Gastroesophageal sphincter (tissue), 3 donors: ENCODE measurements around the gene RAX2.

Source experiments
- CTCF ChIP-seq, 4 experiments: fragments of 200-600 bp in 2 of 4; fragments of 450-650 bp in 2 of 4; sonication (generic) in 1 of 4; IDR thresholded peaks; one replicate each; pipeline ENCODE4 v1.5.1; 2017 to 2019; ENCODE audit warnings: antibody characterized with exemption in 4 of 4, mild to moderate bottlenecking in 2 of 4, moderate library complexity in 2 of 4
- EP300 ChIP-seq: sonication (generic); formaldehyde crosslinking; IDR thresholded peaks from one replicate; pipeline ENCODE4 v1.6.1; 2017; ENCODE audit warnings: antibody characterized with exemption, mild to moderate bottlenecking
- POLR2A ChIP-seq, 2 donors: fragments of 450-650 bp; IDR thresholded peaks; one replicate each; pipeline ENCODE4 v1.6.1; 2017; ENCODE audit warnings: antibody characterized with exemption in 2 of 2, mild to moderate bottlenecking in 2 of 2, moderate library complexity in 1 of 2
- POLR2AphosphoS5 ChIP-seq: sonication (generic); formaldehyde crosslinking; IDR thresholded peaks from one replicate; pipeline ENCODE4 v1.6.1; 2017; ENCODE audit warnings: antibody characterized with exemption

DNA sequence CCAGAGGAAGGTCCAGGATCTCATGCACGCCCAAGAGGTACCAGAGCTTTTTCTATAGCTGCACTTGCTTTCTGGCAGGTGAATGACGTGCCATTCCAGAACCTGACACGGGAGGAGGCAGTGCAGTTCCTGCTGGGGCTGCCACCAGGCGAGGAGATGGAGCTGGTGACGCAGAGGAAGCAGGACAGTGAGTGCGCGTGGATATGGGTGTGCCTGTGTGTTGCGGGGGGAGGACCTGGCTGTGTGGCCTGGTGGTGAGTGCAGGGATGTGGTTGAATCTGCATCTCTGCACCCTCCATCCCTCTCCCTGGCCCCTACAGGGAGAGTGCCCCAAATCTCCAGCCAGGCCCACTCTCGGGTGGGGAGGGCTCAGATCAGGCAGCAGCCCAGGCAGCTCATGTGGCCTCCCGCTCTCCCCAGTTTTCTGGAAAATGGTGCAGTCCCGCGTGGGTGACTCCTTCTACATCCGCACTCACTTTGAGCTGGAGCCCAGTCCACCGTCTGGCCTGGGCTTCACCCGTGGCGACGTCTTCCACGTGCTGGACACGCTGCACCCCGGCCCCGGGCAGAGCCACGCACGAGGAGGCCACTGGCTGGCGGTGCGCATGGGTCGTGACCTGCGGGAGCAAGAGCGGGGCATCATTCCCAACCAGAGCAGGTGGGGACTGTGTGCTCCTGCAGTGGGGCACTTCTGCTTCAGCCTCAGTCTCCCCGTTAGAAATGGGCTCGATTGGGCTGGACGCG lies 33.4 kb downstream of the RAX2 start:
- TF ChIP-seq EP300 (no peak), CTCF (IDR thresholded peaks at IDR 0.05) (no peak), POLR2A (IDR thresholded peaks at IDR 0.05) (no peak), POLR2AphosphoS5 (no peak)
